HG02943 (cell line): ENCODE results near the gene PDIA2.
"Not testable (repeated sequence)": the region's sequence is repeated elsewhere in the genome, so short reads cannot be mapped to it uniquely, and the experiment has no call there.

ENCODE experiments used
- ATAC-seq: cut with Tn5 transposase; IDR thresholded peaks from one replicate; pipeline ENCODE4 v1.9.1; 2021; ENCODE audit warnings: mild to moderate bottlenecking, low read depth, moderate library complexity; ENCODE audit not compliant: unreplicated experiment

The PDIA2 gene

GRCh38 chr16:263182-263774 lies 19.7 kb upstream of the PDIA2 start:
- ATAC-seq = no peak

DNA sequence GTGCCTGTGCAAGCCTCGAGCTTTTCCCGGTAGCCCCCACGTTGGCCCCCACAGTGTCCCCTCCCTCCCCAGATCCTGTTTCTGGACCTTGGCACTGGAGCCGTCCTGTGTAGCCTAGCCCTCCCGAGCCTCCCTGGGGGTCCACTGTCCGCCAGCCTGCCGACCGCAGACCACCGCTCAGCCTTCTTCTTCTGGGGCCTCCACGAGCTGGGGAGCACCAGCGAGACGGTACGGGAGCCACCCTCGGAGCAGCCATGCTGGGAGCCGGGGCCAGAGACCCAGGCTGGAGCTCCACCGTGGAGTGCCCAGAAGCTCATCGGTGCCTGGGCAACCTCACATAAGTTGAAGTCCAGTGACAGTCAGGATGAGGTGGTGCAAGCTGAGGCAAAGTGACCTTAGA lies 19.0 kb upstream of the PDIA2 start:
- ATAC-seq = no peak

DNA sequence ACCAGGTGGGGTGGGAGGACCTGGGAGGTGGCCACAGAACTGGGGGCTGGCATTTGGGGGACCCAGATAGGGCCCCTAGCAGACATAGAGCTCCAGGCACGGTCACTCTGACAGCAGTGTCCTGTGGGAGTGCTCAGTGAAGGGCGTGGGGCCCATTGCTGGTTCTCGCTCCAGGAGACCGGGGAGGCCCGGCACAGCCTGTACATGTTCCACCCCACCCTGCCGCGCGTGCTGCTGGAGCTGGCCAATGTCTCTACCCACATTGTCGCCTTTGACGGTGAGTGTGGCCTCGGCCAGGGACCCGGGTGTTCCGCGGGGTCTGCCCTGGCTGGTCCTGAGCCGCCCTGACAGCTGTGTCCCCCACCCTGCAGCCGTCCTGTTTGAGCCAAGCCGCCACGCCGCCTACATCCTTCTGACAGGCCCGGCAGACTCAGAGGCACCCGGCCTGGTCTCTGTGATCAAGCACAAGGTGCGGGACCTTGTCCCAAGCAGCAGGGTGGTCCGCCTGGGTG lies 18.5 kb upstream of the PDIA2 start:
- ATAC-seq = no peak

- no peak for ATAC-seq
Observed at GRCh38 chr16:265002-265529, 17.9 kb upstream of the PDIA2 start.

GRCh38 chr16:265711-266110 lies 17.3 kb upstream of the PDIA2 start:
- no peak for ATAC-seq

DNA sequence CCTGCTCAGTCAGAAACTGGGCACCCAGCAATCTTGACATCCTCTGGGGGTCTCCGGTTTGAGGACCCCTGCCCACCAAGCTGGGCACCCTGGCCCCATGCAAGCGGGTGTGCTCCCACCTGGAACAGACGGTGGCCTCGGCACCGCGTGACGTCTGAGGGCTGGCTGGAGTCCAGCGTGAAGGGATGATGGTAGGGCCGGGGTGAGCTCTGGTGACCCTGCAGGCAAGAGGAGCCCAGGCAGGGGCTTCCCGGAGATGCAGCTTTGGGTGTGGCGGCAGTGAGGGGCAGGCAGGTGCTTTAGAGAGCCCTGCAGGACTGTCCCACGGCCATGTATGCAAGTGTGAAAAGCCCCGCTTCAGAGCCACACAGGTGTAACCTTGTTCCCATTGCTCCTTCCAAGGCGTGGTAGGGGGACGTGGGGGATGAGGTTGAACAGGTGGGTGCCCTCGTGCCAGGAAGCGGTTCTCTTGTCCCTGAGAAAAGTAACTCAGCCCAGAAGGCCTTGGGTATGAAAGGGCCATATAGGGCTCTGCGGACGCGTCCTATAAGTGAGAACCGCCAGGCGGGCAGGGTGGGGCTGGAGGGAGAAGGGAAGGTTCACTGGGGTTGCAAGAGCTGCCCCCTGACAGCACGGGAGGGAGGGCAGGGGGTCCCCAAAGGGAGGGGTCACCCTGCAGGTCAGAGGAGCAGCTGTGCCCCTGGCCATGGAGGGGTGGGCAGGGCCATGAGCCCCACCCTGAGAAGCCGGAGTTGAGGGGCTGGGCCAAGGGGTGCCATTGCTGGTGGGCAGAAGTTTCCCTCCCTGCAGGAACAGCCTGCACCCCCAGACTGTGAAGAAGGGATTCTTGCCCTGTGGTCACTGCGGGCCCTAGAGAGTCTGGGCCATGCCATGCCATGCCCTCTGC lies 16.5 kb upstream of the PDIA2 start:
- no peak for ATAC-seq

DNA sequence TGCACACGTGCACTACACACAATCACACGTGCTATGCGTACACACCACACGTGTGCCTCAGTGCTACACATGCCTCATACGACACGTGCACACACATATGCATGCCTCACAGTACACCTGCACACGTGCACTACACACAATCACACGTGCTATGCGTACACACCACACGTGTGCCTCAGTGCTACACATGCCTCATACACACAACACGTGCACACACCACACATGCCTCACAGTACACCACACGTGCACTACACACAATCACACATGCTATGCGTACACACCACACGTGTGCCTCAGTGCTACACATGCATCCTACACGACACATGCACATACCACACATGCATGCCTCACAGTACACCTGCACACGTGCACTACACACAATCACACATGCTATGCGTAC lies 15.4 kb upstream of the PDIA2 start:
- not testable (repeated sequence) for ATAC-seq

- ATAC-seq = no peak
Observed at GRCh38 chr16:268141-269053, 14.6 kb upstream of the PDIA2 start.

GRCh38 chr16:269061-269796 lies 13.7 kb upstream of the PDIA2 start:
- ATAC-seq = no peak

DNA sequence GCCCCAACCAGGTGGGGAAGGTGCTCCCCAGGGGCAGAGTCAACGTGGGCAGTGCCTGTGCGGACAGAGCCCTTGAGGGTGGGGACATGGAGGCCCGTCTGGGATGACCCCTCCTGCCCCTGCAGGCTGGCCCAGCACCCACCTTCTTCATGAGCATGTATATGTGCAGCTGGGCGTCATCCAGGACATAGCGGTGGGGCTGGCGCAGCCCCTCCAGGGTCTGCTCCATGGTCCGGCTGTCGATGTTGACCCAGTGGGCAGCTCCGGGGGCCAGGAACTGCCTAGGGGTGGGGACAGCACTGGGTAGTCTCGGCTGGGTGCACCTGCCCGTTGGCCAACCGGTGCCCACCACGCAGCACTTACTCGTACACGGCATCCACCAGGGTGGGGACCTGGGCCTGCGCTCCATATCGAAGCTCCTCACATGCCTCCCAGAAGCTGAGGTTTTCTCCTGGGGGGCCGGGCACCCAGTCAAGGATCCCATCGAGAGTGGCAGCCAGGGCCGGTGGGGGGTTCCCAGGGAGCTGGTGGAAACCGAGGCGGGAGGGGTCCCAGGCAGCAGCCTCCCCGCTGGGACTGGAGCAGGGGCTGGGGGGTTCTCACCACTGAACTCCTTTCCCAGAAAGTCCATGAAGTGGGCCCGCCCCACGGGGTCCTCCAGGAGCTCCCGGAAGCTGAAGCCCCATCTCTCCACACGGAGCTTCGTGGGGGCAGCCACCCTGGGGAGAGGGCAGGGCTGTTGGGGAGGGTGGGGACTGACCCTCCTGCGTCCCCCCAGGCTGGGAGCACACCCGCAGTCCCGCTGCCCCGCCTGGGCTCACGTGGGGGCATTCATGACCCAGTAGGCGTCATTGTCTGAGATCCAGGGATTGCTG lies 12.3 kb upstream of the PDIA2 start:
- ATAC-seq = no peak

GRCh38 chr16:272633-273546 lies 10.1 kb upstream of the PDIA2 start:
- no peak for ATAC-seq

GRCh38 chr16:273547-274421 lies 9.2 kb upstream of the PDIA2 start:
- ATAC-seq = no peak

- ATAC-seq = no peak
Observed at GRCh38 chr16:275041-275641, 7.8 kb upstream of the PDIA2 start.

DNA sequence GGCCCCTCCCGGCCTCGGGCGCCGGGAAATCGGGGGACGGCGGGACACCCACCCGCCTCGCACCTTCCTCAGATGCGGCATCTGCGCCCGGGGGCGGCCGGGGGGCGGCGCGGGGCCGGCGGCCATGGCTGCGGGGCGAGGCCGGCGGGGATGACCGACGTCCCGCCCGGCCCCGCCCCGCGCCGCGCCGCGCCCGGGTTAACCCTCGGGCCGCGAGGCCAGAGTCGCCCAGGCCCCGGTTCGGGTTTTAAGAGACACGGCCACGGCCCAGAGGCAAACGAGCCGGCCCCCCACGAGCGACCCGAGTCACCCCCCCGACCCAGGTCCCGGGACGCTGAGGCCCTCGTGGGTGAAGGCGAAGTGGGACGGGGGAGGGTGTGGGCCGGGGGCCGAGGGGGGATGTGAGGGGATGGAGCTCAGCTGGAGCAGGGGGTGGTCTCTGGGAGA lies 7.2 kb upstream of the PDIA2 start, which contains the start of gene RGS11:
Gene RGS11, minus strand, starts transcription at position 159 of the 447 bp plus-strand sequence. Its CDS starts 33 bp downstream, at position 126.
- ATAC-seq = no peak

DNA sequence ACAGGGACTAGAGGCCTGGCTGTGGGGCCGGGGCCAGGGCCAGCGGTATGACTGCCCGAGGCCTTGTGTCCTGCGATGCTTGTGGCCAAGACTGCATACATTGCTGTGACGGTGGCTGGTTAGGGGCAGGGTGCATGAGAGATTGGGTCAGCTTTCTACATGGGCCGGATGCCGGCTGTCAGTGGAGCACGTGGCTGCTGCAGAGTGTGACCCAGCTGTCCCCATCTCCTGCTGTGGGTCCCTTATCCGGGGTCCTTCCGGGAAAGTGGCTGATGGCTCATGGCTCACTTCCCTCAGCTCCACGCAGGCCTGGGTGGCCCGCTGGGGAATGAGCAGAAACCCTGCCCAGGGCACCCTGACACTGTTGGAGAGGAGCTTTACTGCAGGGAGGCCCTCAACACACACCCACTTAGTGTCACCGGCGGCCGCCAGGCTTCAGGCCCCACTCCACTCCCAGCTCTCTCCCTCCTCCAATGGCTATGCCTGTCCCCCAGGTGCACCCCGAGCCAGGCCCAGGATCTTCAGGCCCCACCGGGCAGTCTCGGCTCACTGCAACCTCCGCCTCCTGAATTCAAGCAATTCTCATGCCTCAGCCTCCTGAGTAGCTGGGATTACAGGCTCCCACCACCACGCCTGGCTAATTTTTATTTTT lies 6.4 kb upstream of the PDIA2 start:
- ATAC-seq = no peak

GRCh38 chr16:278863-279366 lies 4.0 kb upstream of the PDIA2 start:
- ATAC-seq = no peak
